Measurements from ENCODE around the gene EPHX1.

- TF ChIP-seq TAF1 (IDR thresholded peaks at IDR 0.05; ENCODE audit: low read depth) (no peak), CEBPB (IDR thresholded peaks at IDR 0.05) (peak; percentile 46; the same call in 1 of the 2 replicates), ZBTB7A (IDR thresholded peaks at IDR 0.05; ENCODE audit: low read depth) (no peak), CREB1 (IDR thresholded peaks at IDR 0.05; ENCODE audit: low read depth) (no peak), USF1 (IDR thresholded peaks at IDR 0.05) (no peak), YY1 (IDR thresholded peaks at IDR 0.05; ENCODE audit: low read depth) (no peak), RAD21 (IDR thresholded peaks at IDR 0.05; ENCODE audit: low read depth) (no peak), TCF12 (IDR thresholded peaks at IDR 0.05; ENCODE audit: low read depth) (no peak), NFIC (IDR thresholded peaks at IDR 0.05) (no peak), MAX (IDR thresholded peaks at IDR 0.05) (no peak), EP300 (IDR thresholded peaks at IDR 0.05; ENCODE audit: borderline replicate concordance) (no peak), REST (IDR thresholded peaks at IDR 0.05; ENCODE audit: low read depth) (no peak)
These were observed 40.2 kb upstream of the EPHX1 start for GRCh38 chr1:225769687-225770086.
